ENCODE results near the gene PLEKHG4.

PLEKHG4 gene

DNA sequence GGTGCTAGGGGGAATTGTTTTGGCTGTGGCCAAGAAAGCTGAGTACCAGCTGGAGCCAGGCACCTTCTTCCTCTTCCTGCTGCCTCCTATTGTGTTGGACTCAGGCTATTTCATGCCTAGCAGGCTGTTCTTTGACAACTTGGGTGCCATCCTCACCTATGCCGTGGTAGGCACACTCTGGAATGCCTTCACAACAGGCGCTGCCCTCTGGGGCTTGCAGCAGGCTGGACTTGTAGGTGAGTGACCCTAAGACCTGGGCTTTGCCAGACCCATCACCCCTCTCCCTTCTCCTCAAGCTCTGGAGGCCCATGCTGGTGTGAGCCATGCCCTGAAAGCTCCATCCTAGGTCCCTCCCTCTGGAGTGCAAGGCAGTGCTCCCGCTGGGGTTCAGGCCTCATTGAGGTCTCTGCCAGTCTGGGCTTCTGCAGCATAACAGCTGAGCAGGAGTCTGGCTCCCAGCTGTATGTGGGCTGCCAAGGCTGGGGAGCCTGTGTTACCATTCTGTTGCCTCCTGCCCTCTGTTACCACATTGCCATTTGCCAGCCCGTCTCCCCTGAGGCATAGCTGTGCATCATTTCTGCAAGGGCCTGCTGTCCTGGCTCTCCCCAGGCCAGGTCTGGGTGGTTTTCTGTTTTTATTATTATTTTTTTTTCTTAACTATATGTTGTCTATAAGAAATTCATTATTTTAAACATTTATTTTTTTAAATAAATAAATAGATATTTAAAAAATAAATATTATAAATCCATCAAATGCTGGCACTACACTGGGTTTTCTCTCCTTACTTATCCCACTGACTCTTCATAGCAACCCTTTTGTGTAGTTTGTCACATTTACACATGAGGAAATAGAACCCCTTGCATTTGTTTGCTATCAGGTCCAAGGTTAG, 26.5 kb upstream of the PLEKHG4 start:
- no peak overlapping the region for H4K8ac ChIP-seq (ENCODE audit: low read depth, low read length)
- no peak overlapping the region for H3K27ac ChIP-seq (replicated peaks; ENCODE audit: low read length)
- peak overlapping the region; percentile 48 for H2BK120ac ChIP-seq (ENCODE audit: low read depth, low read length)
- H2AFZ ChIP-seq (ENCODE audit: low read length): no peak overlapping the region
- peak overlapping the region; percentile 34 for H3K9ac ChIP-seq (ENCODE audit: low read depth, low read length, poor library complexity)
- no peak overlapping the region for H3K14ac ChIP-seq (ENCODE audit: low read length)
- no CpG with 5 or more reads among the region's 4 CpGs for WGBS, 2 donors (ENCODE audit: extremely low coverage in 2 of 2, insufficient read length in 2 of 2, insufficient replicate concordance in 1 of 2)
- no peak overlapping the region for H2BK12ac ChIP-seq (ENCODE audit: low read length)
- no peak overlapping the region for H2BK15ac ChIP-seq (ENCODE audit: low read length)
- no peaks in the 10 kb centered on the region for H3K36me3 ChIP-seq (replicated peaks in 1 of 2; ENCODE audit: control insufficient read depth in 2 of 2, insufficient read depth in 2 of 2, low read length in 2 of 2)
- no peak overlapping the region for H4K91ac ChIP-seq (ENCODE audit: low read depth, low read length, poor library complexity)
- peak overlapping the region; percentile 38 for H3K4ac ChIP-seq (ENCODE audit: low read length)
- H3K27me3 ChIP-seq (ENCODE audit: control insufficient read depth in 3 of 3, insufficient read depth in 3 of 3, low read depth in 1 of 3, low read length in 3 of 3): peaks cover 0 to 29% (median 7%) of the 10 kb centered on the region in 3 experiments
- H3K79me1 ChIP-seq (ENCODE audit: low read depth, low read length): no peaks in the 10 kb centered on the region
- H2BK5ac ChIP-seq (ENCODE audit: low read length): no peak overlapping the region
- no peaks in the 10 kb centered on the region for H3K9me3 ChIP-seq (replicated peaks in 1 of 2; ENCODE audit: control insufficient read depth in 2 of 2, insufficient read depth in 1 of 2, low read depth in 1 of 2, low read length in 2 of 2)
- no peak overlapping the region for H3K4me2 ChIP-seq (ENCODE audit: insufficient read depth, low read length, poor library complexity, severe bottlenecking)
- peaks cover 16% of the 10 kb centered on the region in 2 donors for H3K4me1 ChIP-seq (ENCODE audit: control insufficient read depth in 2 of 2, insufficient read depth in 1 of 2, low read depth in 1 of 2, low read length in 2 of 2)
- DNase-seq (ENCODE audit: low spot score): no peak
- no peak overlapping the region for H3K23ac ChIP-seq (ENCODE audit: low read depth, low read length, poor library complexity)
- H3K18ac ChIP-seq (ENCODE audit: low read length): peak overlapping the region; percentile 19
- H3K4me3 ChIP-seq (ENCODE audit: low read length in 2 of 2): no peak overlapping the region
- peak overlapping the region; percentile 47 for H2AK5ac ChIP-seq (ENCODE audit: low read depth, low read length)

DNA sequence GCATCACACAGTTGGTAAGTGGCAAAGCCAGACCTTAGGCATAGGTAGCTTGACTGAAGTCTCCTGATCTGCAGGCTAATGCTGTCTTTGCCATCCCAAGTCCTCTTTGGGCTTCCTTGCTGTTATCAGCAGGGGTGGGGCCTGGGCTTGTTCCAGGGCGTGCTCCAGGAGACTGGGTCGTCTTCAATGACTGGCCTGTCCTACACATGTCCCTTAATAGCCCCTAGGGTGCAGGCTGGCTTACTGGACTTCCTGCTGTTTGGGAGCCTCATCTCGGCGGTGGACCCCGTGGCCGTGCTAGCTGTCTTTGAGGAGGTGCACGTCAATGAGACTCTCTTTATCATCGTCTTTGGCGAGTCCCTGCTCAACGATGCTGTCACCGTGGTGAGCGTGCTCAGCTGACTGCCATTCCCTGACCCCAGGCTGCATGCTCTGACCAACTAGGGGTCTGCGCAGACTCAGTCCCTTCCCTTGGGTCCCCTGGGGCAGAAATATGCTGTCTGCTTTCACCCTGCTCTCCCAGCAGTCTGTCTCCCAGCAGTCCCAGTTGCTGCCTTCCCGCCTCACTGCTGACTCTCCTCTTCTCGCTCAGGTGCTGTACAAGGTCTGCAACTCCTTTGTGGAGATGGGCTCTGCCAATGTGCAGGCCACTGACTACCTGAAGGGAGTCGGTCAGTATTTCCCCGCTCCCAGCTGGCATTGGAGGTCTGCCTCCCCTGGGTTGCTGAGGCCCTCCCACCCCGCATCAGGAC, 24.4 kb upstream of the PLEKHG4 start:
- no CpG with 5 or more reads among the region's 18 CpGs for WGBS, 2 donors (ENCODE audit: extremely low coverage in 2 of 2, insufficient read length in 2 of 2, insufficient replicate concordance in 1 of 2)
- H3K27ac ChIP-seq (replicated peaks; ENCODE audit: low read length): no peak overlapping the region
- peak overlapping the region; percentile 35 for H2AK5ac ChIP-seq (ENCODE audit: low read depth, low read length)
- peak overlapping the region; percentile 56 for H4K91ac ChIP-seq (ENCODE audit: low read depth, low read length, poor library complexity)
- H3K4ac ChIP-seq (ENCODE audit: low read length): no peak overlapping the region
- peaks cover 0 to 8% (median 0%) of the 10 kb centered on the region in 3 experiments for H3K27me3 ChIP-seq (ENCODE audit: control insufficient read depth in 3 of 3, insufficient read depth in 3 of 3, low read depth in 1 of 3, low read length in 3 of 3)
- H3K23ac ChIP-seq (ENCODE audit: low read depth, low read length, poor library complexity): peak overlapping the region; percentile 75
- peak overlapping the region; percentile 67 for H3K9ac ChIP-seq (ENCODE audit: low read depth, low read length, poor library complexity)
- no peak overlapping the region for H2BK120ac ChIP-seq (ENCODE audit: low read depth, low read length)
- H3K18ac ChIP-seq (ENCODE audit: low read length): no peak overlapping the region
- no peak overlapping the region for H2BK12ac ChIP-seq (ENCODE audit: low read length)
- H3K4me1 ChIP-seq (ENCODE audit: control insufficient read depth in 2 of 2, insufficient read depth in 1 of 2, low read depth in 1 of 2, low read length in 2 of 2): peaks cover 0 to 2% of the 10 kb centered on the region in 2 donors
- no peaks in the 10 kb centered on the region for H3K9me3 ChIP-seq (replicated peaks in 1 of 2; ENCODE audit: control insufficient read depth in 2 of 2, insufficient read depth in 1 of 2, low read depth in 1 of 2, low read length in 2 of 2)
- no peak overlapping the region for H2BK15ac ChIP-seq (ENCODE audit: low read length)
- peaks cover 2% of the 10 kb centered on the region for H3K79me1 ChIP-seq (ENCODE audit: low read depth, low read length)
- no peak overlapping the region for H3K4me3 ChIP-seq (ENCODE audit: low read length in 2 of 2)
- no peaks in the 10 kb centered on the region for H3K36me3 ChIP-seq (replicated peaks in 1 of 2; ENCODE audit: control insufficient read depth in 2 of 2, insufficient read depth in 2 of 2, low read length in 2 of 2)
- H3K14ac ChIP-seq (ENCODE audit: low read length): no peak overlapping the region
- peak overlapping the region; percentile 22 for H2BK5ac ChIP-seq (ENCODE audit: low read length)
- H4K8ac ChIP-seq (ENCODE audit: low read depth, low read length): peak overlapping the region; percentile 90
- DNase-seq (ENCODE audit: low spot score): no peak
- no peak overlapping the region for H3K4me2 ChIP-seq (ENCODE audit: insufficient read depth, low read length, poor library complexity, severe bottlenecking)
- H2AFZ ChIP-seq (ENCODE audit: low read length): no peak overlapping the region

GRCh38 chr16:67255553-67256221, 23.6 kb upstream of the PLEKHG4 start:
- Histone ChIP-seq H3K4me2 (ENCODE audit: insufficient read depth, low read length, poor library complexity, severe bottlenecking) (no peak overlapping the region), H3K18ac (ENCODE audit: low read length) (no peak overlapping the region), H2AFZ (ENCODE audit: low read length) (no peak overlapping the region), H2AK5ac (ENCODE audit: low read depth, low read length) (no peak overlapping the region), H3K9ac (ENCODE audit: low read depth, low read length, poor library complexity) (no peak overlapping the region), H4K91ac (ENCODE audit: low read depth, low read length, poor library complexity) (no peak overlapping the region), H3K4me1 (ENCODE audit: control insufficient read depth in 2 of 2, insufficient read depth in 1 of 2, low read depth in 1 of 2, low read length in 2 of 2) (no peaks in the 10 kb centered on the region), H3K4me3 (ENCODE audit: low read length in 2 of 2) (no peak overlapping the region), H3K4ac (ENCODE audit: low read length) (peak overlapping the region; percentile 42), H4K8ac (ENCODE audit: low read depth, low read length) (no peak overlapping the region), H3K27me3 (ENCODE audit: control insufficient read depth in 3 of 3, insufficient read depth in 3 of 3, low read depth in 1 of 3, low read length in 3 of 3) (peaks cover 0 to under 1% (median 0%) of the 10 kb centered on the region in 3 experiments), H3K36me3 (replicated peaks in 1 of 2; ENCODE audit: control insufficient read depth in 2 of 2, insufficient read depth in 2 of 2, low read length in 2 of 2) (no peaks in the 10 kb centered on the region), H3K23ac (ENCODE audit: low read depth, low read length, poor library complexity) (peak overlapping the region; percentile 82), H3K27ac (replicated peaks; ENCODE audit: low read length) (no peak overlapping the region), H2BK15ac (ENCODE audit: low read length) (no peak overlapping the region), H2BK5ac (ENCODE audit: low read length) (peak overlapping the region; percentile 32), H3K9me3 (replicated peaks in 1 of 2; ENCODE audit: control insufficient read depth in 2 of 2, insufficient read depth in 1 of 2, low read depth in 1 of 2, low read length in 2 of 2) (no peaks in the 10 kb centered on the region), H3K14ac (ENCODE audit: low read length) (peak overlapping the region; percentile 51), H2BK120ac (ENCODE audit: low read depth, low read length) (no peak overlapping the region), H2BK12ac (ENCODE audit: low read length) (no peak overlapping the region), H3K79me1 (ENCODE audit: low read depth, low read length) (peaks cover 2% of the 10 kb centered on the region)
- DNase-seq (ENCODE audit: low spot score): no peak
- no CpG with 5 or more reads among the region's 17 CpGs for WGBS, 2 donors (ENCODE audit: extremely low coverage in 2 of 2, insufficient read length in 2 of 2, insufficient replicate concordance in 1 of 2)
